Neuronal stem cell (in vitro differentiated cells): ENCODE data around the gene SCRT2.
A peak's percentile ranks its signal among the peaks of the same experiment; 100 is the strongest.

Experiments
- DNase-seq: peaks from one replicate; pipeline ENCODE4 v3.0.0-alpha.2; 2013; ENCODE audit warnings: low spot score
- H2AFZ ChIP-seq: one replicate; pipeline ENCODE4 v1.6.1; 2013; ENCODE audit warnings: mild to moderate bottlenecking, low read length, inconsistent platforms
- H2AK5ac ChIP-seq: 2 replicates; pipeline ENCODE4 v1.6.1; 2013; ENCODE audit warnings: low read depth, mild to moderate bottlenecking, inconsistent platforms, low read length, moderate library complexity, mixed read lengths
- H2BK120ac ChIP-seq: 2 replicates; pipeline ENCODE4 v1.6.1; 2013; ENCODE audit warnings: low read depth, mild to moderate bottlenecking, inconsistent platforms, low read length, moderate library complexity, mixed read lengths
- H2BK12ac ChIP-seq: one replicate; pipeline ENCODE4 v1.6.1; 2013; ENCODE audit warnings: low read length, inconsistent platforms
- H2BK15ac ChIP-seq: 2 replicates; pipeline ENCODE4 v1.6.1; 2013; ENCODE audit warnings: mild to moderate bottlenecking, low read length, inconsistent platforms, mixed read lengths
- H2BK5ac ChIP-seq: one replicate; pipeline ENCODE4 v1.6.1; 2013; ENCODE audit warnings: inconsistent platforms, mild to moderate bottlenecking, low read length, moderate library complexity
- H3K14ac ChIP-seq: one replicate; pipeline ENCODE4 v1.6.1; 2013; ENCODE audit warnings: low read length, inconsistent platforms
- H3K18ac ChIP-seq: 2 replicates; pipeline ENCODE4 v1.6.1; 2013; ENCODE audit warnings: low read length, inconsistent platforms
- H3K23ac ChIP-seq: 2 replicates; pipeline ENCODE4 v1.6.1; 2013; ENCODE audit warnings: low read depth, mild to moderate bottlenecking, mixed read lengths, low read length, inconsistent platforms; ENCODE audit not compliant: poor library complexity
- H3K27ac ChIP-seq: replicated peaks from 3 replicates; pipeline ENCODE4 v1.5.1; 2013; ENCODE audit warnings: low read length, inconsistent platforms
- H3K27me3 ChIP-seq, 3 experiments: 2 replicates each; pipeline ENCODE4 v1.6.1; 2013; ENCODE audit warnings: low read length in 3 of 3, mild to moderate bottlenecking in 2 of 3, inconsistent platforms in 1 of 3, low read depth in 1 of 3, mixed read lengths in 1 of 3, moderate library complexity in 1 of 3; ENCODE audit not compliant: control insufficient read depth in 3 of 3, insufficient read depth in 3 of 3
- H3K36me3 ChIP-seq, 2 donors: replicated peaks in 1 of 2; 2 replicates each; pipeline ENCODE4 v1.6.1; 2013; ENCODE audit warnings: low read length in 2 of 2; ENCODE audit not compliant: control insufficient read depth in 2 of 2, insufficient read depth in 2 of 2
- H3K4ac ChIP-seq: 2 replicates; pipeline ENCODE4 v1.6.1; 2013; ENCODE audit warnings: inconsistent platforms, mild to moderate bottlenecking, low read length, moderate library complexity
- H3K4me1 ChIP-seq, 2 donors: 1 replicate in 1 of 2; 2 replicates in 1 of 2; pipeline ENCODE4 v1.6.1; 2013; ENCODE audit warnings: low read length in 2 of 2, low read depth in 1 of 2; ENCODE audit not compliant: control insufficient read depth in 2 of 2, insufficient read depth in 1 of 2
- H3K4me2 ChIP-seq: one replicate; pipeline ENCODE4 v1.6.1; 2013; ENCODE audit warnings: mild to moderate bottlenecking, low read length, inconsistent platforms; ENCODE audit not compliant: insufficient read depth, poor library complexity, severe bottlenecking
- H3K4me3 ChIP-seq, 2 donors: 2 replicates each; pipeline ENCODE4 v1.5.1; 2013; ENCODE audit warnings: low read length in 2 of 2, mild to moderate bottlenecking in 2 of 2, inconsistent platforms in 1 of 2, moderate library complexity in 1 of 2
- H3K79me1 ChIP-seq: one replicate; pipeline ENCODE4 v1.6.1; 2013; ENCODE audit warnings: low read depth, mild to moderate bottlenecking, inconsistent platforms, low read length, moderate library complexity
- H3K9ac ChIP-seq: one replicate; pipeline ENCODE4 v1.6.1; 2013; ENCODE audit warnings: mild to moderate bottlenecking, low read depth, low read length, inconsistent platforms; ENCODE audit not compliant: poor library complexity
- H3K9me3 ChIP-seq, 2 donors: replicated peaks in 1 of 2; 2 replicates each; pipeline versions ENCODE3 to v1.6.1; 2013; ENCODE audit warnings: low read length in 2 of 2, mild to moderate bottlenecking in 2 of 2, inconsistent platforms in 1 of 2, low read depth in 1 of 2, mixed read lengths in 1 of 2, moderate library complexity in 1 of 2; ENCODE audit not compliant: control insufficient read depth in 2 of 2, insufficient read depth in 1 of 2
- H4K8ac ChIP-seq: one replicate; pipeline ENCODE4 v1.6.1; 2013; ENCODE audit warnings: low read depth, mild to moderate bottlenecking, inconsistent platforms, low read length, moderate library complexity
- H4K91ac ChIP-seq: one replicate; pipeline ENCODE4 v1.6.1; 2013; ENCODE audit warnings: low read length, low read depth, mild to moderate bottlenecking, inconsistent platforms; ENCODE audit not compliant: poor library complexity
- WGBS, 2 donors: extraction: QIAGEN DNeasy Blood & Tissue Kit; methylation state at CpG; one replicate each; pipeline ENCODE4 v1.1.7; 2013; ENCODE audit warnings: missing lambda C conversion rate in 2 of 2, mixed read lengths in 1 of 2; ENCODE audit not compliant: insufficient read length in 2 of 2, insufficient replicate concordance in 1 of 2; ENCODE audit errors: extremely low coverage in 2 of 2; 5-methylcytosine and 5-hydroxymethylcytosine counted together

The SCRT2 gene

DNA sequence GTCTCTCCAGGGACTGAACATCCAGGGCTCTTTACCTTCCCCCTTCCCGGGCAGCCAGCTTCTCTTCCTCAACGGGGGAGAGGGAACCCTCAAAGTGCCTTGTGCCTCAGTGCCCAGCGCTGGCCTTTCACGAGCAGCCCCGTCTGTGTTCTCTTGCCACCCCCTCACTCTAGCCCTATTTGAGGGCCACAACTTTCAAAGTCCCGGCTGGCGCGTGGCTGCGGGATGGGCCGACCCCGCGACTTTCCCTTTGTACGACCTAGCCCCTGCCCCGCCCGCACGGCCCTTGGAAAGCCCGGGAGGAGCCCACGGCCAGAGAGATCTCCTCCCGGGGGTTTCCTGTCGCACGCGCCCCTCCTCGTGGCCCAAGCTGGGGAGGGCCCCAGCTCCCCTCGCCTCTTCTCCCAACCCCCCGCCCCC lies 559 bp downstream of the SCRT2 start:
- no peak overlapping the region for H3K27ac ChIP-seq
- H3K36me3 ChIP-seq = no peaks in the 10 kb centered on the region
- no CpG with 5 or more reads among the region's 25 CpGs for WGBS, 2 donors
- H3K9me3 ChIP-seq = no peaks in the 10 kb centered on the region
- peak overlapping the region; percentile 85 for H2AFZ ChIP-seq
- H3K4me3 ChIP-seq = no peak overlapping the region
- no peak overlapping the region for H2BK15ac ChIP-seq
- no peaks in the 10 kb centered on the region for H3K79me1 ChIP-seq
- H3K4me1 ChIP-seq = peaks cover 15 to 22% of the 10 kb centered on the region in 2 donors
- peaks cover 2 to 78% (median 39%) of the 10 kb centered on the region in 3 experiments for H3K27me3 ChIP-seq
- no peak for DNase-seq
- H2BK5ac ChIP-seq = no peak overlapping the region
- H3K14ac ChIP-seq = no peak overlapping the region
- no peak overlapping the region for H2AK5ac ChIP-seq
- H3K18ac ChIP-seq = peak overlapping the region; percentile 30
- no peak overlapping the region for H2BK120ac ChIP-seq
- no peak overlapping the region for H3K4ac ChIP-seq
- peak overlapping the region; percentile 67 for H3K4me2 ChIP-seq
- H4K8ac ChIP-seq = no peak overlapping the region
- H4K91ac ChIP-seq = no peak overlapping the region
- H2BK12ac ChIP-seq = no peak overlapping the region
- no peak overlapping the region for H3K9ac ChIP-seq
- no peak overlapping the region for H3K23ac ChIP-seq

DNA sequence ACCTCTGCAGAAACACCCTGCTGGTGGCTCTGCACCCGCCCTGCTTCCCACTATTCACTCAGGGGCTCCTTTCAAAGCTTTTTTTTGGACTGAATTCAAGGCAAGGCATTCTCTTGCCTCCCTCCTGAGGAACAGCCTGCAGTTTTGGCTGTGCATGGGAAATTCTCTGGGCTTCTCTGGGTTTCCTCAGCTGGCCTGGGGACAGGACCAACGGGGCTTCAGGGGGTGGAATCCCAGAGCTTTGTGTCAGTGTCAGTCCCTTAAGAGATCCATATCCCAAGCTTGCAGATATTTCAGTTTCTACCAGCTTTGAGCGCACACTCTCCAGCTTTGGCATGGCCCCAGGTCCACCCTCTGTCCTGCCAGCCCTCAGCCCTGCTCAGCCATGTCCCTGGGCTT lies 2.0 kb downstream of the SCRT2 start:
- Histone ChIP-seq H3K18ac (no peak overlapping the region), H3K9me3 (no peaks in the 10 kb centered on the region), H3K4ac (no peak overlapping the region), H2AFZ (no peak overlapping the region), H3K4me1 (peaks cover 15 to 22% of the 10 kb centered on the region in 2 donors), H4K91ac (no peak overlapping the region), H2BK120ac (no peak overlapping the region), H3K36me3 (no peaks in the 10 kb centered on the region), H3K23ac (no peak overlapping the region), H3K27me3 (peaks cover 2 to 69% (median 39%) of the 10 kb centered on the region in 3 experiments), H3K27ac (no peak overlapping the region), H2BK12ac (no peak overlapping the region), H3K4me3 (no peak overlapping the region), H4K8ac (no peak overlapping the region), H3K9ac (no peak overlapping the region), H2BK15ac (no peak overlapping the region), H3K4me2 (no peak overlapping the region), H3K79me1 (no peaks in the 10 kb centered on the region), H2BK5ac (no peak overlapping the region), H3K14ac (no peak overlapping the region), H2AK5ac (no peak overlapping the region)
- WGBS, 2 donors = no CpG with 5 or more reads among the region's 3 CpGs
- DNase-seq = no peak

DNA sequence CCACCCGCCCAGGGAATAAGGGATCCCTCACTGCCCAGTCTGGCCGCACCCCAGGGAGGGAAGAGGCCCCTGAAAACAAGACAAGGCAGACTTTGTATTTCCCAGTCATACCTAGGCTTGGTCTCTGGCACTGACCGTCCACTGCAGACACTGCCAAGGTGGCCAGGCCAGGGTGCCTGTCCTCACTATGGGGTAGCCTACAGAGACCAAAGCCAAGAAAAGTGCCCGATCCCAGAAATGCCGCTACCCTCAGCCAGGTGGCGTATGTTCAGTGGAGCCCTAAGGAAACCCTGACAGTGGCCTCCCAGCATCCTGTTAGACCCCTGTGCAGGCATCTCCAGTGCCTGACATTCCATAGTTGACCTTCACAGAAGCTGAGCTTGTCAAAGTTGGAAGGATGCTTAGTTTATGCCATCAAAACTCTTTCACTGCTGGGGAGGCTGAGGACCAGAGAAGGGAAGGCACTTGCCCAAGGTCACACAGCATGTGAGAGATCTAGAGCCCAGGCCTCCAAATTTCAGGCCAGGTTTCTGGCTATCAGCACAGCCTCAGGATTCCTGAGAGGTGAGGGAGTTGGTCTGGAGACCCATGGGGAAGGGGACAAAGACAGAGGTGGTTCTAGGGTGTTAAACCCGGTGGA lies 2.5 kb downstream of the SCRT2 start:
- H4K91ac ChIP-seq = no peak overlapping the region
- no peak overlapping the region for H2BK120ac ChIP-seq
- H3K14ac ChIP-seq = no peak overlapping the region
- no peak overlapping the region for H3K23ac ChIP-seq
- DNase-seq = no peak
- no peak overlapping the region for H3K4me3 ChIP-seq
- no peak overlapping the region for H2BK12ac ChIP-seq
- H3K18ac ChIP-seq = peak overlapping the region; percentile 11
- H3K9ac ChIP-seq = no peak overlapping the region
- H3K9me3 ChIP-seq = no peaks in the 10 kb centered on the region
- H3K27ac ChIP-seq = no peak overlapping the region
- no peak overlapping the region for H3K4me2 ChIP-seq
- peaks cover 15 to 22% of the 10 kb centered on the region in 2 donors for H3K4me1 ChIP-seq
- no peak overlapping the region for H3K4ac ChIP-seq
- peaks cover 2 to 63% (median 39%) of the 10 kb centered on the region in 3 experiments for H3K27me3 ChIP-seq
- H2AFZ ChIP-seq = no peak overlapping the region
- no peak overlapping the region for H2AK5ac ChIP-seq
- H3K36me3 ChIP-seq = no peaks in the 10 kb centered on the region
- H3K79me1 ChIP-seq = no peaks in the 10 kb centered on the region
- H4K8ac ChIP-seq = no peak overlapping the region
- no CpG with 5 or more reads among the region's 7 CpGs for WGBS, 2 donors
- H2BK5ac ChIP-seq = no peak overlapping the region
- no peak overlapping the region for H2BK15ac ChIP-seq

DNA sequence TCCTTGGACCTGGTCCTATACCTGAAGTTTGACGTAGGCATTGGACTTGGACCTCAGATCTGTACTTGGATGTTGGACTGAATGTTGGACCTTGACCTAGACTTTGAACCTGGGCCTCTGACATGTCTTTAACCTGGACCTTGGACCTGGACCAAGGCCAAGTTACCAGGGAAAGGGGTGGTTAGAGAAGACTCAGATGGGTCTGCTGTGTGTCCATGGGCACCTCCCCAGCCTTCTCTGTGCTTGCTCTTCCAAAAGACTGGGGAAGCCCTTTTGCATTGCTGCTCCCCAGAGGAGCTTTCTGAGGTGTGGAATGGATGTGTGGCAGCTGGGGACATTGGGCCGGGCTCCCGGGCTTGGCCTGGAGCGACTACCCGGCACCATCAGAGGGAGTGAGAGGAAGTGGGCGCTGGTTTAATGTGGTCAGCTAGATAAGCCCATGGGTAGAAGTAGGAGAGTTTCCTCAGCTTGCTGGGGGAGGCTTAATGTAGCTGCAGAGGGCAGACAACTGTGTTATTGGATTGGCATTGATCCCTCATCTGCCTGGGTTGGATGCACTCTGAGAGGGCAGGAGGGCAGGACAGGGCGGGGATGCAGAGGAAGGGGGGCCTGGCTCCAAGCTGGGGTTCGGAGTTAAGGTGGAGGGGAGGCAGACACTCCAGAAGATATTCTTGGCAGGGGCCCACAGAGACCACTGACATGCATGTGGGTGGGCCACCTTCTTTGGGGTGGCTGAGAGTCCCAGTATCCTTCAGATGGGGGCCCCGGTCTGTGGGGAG lies 4.2 kb downstream of the SCRT2 start:
- no CpG with 5 or more reads among the region's 9 CpGs for WGBS, 2 donors
- H2BK12ac ChIP-seq = no peak overlapping the region
- H3K23ac ChIP-seq = no peak overlapping the region
- no peaks in the 10 kb centered on the region for H3K36me3 ChIP-seq
- H3K4ac ChIP-seq = no peak overlapping the region
- no peak overlapping the region for H3K27ac ChIP-seq
- no peak for DNase-seq
- no peak overlapping the region for H2AFZ ChIP-seq
- H3K14ac ChIP-seq = no peak overlapping the region
- peaks cover 2 to 57% (median 32%) of the 10 kb centered on the region in 3 experiments for H3K27me3 ChIP-seq
- no peak overlapping the region for H4K91ac ChIP-seq
- peak overlapping the region; percentile 68 for H2BK15ac ChIP-seq
- no peak overlapping the region for H3K4me2 ChIP-seq
- H2BK120ac ChIP-seq = no peak overlapping the region
- H3K18ac ChIP-seq = no peak overlapping the region
- H3K79me1 ChIP-seq = no peaks in the 10 kb centered on the region
- H2BK5ac ChIP-seq = peak overlapping the region; percentile 19
- no peak overlapping the region for H3K4me3 ChIP-seq
- H3K4me1 ChIP-seq = peaks cover 10 to 16% of the 10 kb centered on the region in 2 donors
- no peaks in the 10 kb centered on the region for H3K9me3 ChIP-seq
- no peak overlapping the region for H3K9ac ChIP-seq
- H4K8ac ChIP-seq = no peak overlapping the region
- no peak overlapping the region for H2AK5ac ChIP-seq
